HG03175 (cell line): Measurements from ENCODE around the gene CCDC33.

Experiments
- ATAC-seq: cut with Tn5 transposase; IDR thresholded peaks from one replicate; pipeline ENCODE4 v1.9.1; 2021; ENCODE audit warnings: mild to moderate bottlenecking, moderate library complexity; ENCODE audit not compliant: unreplicated experiment

Gene CCDC33

GRCh38 chr15:74228723-74229081 is 7.4 kb upstream of the CCDC33 start:
- no peak for ATAC-seq

DNA sequence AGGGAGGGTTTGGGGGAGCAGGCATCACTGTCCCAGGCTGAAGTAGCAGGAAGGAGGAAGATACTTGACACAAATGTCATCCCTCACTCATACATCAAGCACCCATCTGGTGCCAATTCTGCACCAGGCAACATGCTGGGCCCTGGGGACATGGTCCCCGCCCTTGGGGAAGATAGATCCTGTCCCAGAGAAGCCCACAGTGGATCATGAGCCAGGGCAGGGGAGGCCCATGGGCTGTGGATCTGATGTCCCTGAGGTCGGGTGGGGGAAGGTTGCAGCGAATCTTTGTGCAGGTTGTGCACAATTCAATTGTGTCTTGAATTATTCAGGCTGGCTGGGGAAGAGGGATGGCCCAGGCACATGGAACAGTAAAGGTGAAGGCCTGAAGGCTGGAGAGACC is 6.4 kb upstream of the CCDC33 start:
- ATAC-seq, result no peak

- ATAC-seq, result no peak
These were observed 4.7 kb upstream of the CCDC33 start for GRCh38 chr15:74231475-74231874.

DNA sequence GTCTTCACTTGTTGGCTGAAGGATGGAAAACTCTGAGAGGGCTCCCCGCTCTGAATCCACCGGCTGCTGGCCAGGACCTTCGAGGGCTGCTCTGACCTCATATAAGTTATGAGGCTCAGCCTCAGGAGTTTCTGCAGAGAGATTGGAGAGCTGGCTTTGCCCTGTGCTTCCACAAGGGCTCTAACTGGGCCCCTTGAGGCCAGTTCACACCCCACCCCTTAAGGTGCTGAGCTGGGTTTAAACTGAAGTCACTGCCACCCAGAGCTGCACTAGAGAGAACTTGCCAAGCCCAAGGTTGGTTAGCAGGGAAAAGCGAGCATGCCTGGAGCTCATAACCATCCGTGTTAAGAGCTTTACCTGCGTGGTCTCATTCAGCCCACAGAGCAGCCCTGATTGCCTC is 2.8 kb upstream of the CCDC33 start:
- no peak for ATAC-seq

- ATAC-seq, result no peak
These were observed 2.1 kb upstream of the CCDC33 start for GRCh38 chr15:74233851-74234597.

GRCh38 chr15:74234598-74234875 is 1.6 kb upstream of the CCDC33 start:
- no peak for ATAC-seq

- ATAC-seq, result no peak
These were observed 3.1 kb downstream of the CCDC33 start for GRCh38 chr15:74239051-74239705.

DNA sequence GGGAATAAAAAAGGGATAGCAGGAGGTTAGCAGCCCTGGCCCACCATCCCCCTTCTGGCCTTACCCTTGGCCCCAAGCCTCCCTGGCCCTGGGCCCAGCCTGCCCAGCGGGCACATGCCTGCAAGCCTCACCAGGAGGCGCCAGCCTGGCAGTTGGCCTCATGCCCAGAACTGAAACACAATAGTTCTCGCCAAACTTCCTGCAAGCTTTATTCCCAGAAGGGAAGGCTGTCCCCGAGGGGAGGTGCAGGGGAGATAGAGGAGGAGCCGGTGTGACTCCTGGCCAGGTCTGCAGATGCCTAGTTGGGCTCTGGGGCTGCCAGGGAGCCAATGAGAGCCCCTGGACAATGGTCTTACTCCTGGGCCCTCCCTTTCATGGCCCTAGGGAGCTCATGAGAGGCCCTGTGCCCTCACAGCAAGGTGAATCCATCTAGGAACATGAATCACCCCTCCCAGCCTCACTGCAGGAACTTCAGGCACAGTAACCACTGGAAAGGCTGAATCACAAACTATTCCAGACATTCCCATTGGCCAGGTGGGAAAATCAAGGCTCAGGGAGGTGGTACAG is 4.0 kb downstream of the CCDC33 start:
- no peak for ATAC-seq

- no peak for ATAC-seq
These were observed 4.9 kb downstream of the CCDC33 start for GRCh38 chr15:74240897-74241614.

DNA sequence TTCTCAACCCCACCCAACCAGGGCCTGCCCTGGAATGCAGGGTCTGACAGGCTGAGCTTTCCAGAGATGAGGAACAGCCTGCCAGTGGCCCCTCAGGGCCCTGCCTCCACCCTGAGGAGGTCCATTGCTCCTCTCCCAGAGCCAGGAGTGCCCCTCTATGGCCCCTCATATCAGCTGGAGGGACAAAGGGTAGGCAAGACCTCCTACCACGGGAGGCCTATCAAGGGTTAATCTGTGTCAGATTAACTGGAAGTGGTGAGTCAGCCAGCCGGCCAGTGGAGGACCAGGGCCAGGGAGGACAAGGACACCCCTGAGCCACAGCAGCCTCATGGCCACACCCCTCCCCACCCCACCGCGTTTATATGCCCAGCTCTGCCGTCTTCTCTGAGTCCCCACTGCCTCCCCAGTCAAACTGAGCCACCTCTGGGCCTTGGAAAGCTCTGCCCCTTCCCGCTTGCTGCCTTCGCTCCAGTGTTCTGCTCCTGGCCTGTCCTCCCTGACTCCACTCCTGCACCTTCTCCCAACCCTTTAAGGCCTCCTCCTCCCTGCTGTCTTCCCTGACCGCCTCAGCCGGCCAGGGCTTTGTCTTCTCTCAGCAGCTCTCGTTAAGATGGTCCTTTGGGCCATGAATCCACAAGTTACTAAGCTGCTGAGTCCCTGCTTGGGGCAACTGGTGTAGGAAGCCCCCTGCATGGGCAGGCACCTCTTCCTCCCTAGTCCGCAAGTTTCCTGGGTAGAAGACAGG is 6.5 kb downstream of the CCDC33 start:
- no peak for ATAC-seq

DNA sequence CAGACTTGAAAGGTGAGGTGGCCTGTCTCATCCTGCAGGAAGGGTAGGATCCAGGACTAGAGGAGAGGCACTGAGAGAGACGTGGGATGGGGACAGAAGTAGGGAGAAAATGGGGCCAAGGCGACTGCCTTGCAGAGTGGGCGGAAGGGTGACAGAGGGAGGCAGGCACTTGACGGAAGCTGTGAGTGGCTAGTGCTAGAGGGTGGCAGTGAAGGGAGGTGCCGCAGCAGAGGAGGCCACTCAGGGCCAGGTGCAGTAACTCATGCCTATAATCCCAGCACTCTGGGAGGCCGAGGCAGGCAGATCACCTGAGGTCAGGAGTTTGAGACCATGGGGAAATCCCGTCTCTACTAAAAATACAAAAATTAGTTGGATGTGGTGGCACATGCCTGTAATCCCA is 7.3 kb downstream of the CCDC33 start:
- ATAC-seq, result no peak

DNA sequence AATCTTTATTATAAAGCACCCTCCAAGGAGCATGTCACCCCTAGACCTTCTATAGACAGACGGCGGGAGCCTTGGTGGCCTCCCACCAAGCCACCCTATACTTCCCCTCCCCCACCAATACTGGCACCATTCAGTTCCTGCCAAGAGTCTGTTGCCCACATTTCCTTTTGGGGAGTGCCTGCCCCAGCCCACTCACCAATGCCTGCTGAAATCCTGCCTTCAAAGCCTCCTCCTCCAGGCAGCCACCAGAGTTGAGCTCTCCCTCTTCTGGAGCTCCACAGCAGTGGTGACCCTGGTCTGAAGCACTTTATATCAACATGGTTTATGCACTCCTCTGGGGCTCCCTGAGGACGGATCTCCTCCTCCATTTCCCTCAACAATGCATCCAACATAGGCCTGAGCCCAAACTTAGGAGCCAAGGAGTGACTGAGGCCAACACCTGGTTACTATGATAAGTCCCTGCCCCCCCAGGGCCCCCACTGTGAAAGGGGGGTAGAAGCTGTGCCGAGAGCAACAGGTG is 8.8 kb downstream of the CCDC33 start:
- no peak for ATAC-seq

DNA sequence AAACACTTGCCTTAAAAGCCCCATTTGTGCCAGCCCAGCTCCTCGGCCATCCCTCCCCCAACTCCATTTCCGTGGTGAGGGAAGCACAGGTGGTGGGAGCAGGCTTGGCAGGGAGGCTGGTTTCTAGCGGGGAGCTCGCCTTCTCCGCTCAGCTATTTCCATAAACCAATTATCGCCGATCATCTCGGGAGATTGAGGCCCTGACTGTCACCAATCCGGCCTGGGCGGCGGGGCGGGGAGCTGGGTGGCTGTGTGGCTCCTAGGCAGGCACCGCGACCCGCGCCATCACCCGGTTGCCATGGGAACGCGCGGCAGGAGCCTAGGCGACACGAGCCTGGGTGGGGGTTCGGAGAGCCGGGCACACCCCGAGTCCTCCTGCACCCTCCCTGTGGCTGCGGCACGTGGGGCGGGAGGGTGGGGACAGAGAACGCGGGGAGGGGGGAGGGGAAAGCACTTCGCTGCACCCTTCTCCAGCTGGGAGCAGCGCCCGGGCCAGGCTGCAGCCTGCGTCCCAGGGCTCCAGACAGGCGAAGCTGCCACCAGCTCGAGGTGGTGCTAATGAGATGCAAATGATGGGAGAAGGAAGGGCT is 9.3 kb downstream of the CCDC33 start:
- ATAC-seq, result no peak

- no peak for ATAC-seq
These were observed 14.1 kb downstream of the CCDC33 start for GRCh38 chr15:74250266-74250665.

DNA sequence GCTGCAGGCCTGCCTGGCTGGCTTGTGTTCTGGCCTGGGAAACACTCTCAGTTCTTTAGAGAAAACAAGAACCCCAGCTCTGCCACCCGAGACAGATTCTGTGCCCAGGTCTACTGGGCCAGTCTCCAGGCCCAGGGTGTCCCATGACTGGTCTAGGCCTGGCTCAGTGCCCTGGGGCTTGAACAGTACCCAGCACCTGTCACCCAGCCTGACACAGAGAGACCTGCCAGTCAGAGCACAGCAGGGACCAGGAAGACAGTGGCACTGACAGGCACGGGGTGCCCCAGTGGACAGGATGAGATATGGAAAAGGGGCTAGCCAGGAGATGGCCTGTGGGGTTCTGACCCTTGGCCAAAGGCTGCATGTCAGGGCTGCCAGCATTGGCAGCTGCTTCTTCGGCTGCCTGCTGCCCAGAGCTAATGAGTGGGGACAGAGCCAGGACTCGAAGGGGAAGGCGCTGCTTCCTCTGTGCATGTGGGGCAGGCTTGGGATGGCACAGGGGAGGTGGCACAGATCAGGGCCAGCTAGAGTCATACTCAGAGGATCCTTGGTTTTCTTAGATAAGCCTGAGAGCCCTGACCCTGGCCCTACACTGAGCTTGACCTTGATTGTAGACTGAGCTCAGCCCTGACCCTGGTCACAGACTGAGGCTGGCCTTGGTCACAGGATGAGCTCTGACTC is 15.1 kb downstream of the CCDC33 start:
- no peak for ATAC-seq

DNA sequence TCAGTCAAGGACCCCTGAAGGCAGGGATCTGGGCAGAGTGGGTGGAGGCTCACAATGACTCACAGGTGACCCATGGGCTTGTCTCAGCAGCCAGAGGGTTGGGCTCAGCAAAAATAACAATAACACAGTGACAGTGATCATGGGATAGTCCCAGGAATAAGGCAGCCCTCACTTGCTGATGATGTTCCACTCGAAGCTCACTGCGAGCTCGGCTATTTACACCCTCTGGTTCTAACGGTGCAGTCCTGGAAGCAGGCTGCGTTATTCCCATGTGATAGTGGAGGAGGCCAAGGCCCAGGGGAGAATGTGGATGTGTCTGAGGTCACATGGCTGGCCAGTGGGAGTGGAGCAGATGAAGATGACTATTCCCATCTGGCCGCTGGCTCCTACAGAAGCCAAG is 16.2 kb downstream of the CCDC33 start:
- no peak for ATAC-seq

GRCh38 chr15:74252721-74253120 is 16.6 kb downstream of the CCDC33 start:
- ATAC-seq, result no peak

GRCh38 chr15:74253211-74253921 is 17.2 kb downstream of the CCDC33 start:
- ATAC-seq, result no peak

DNA sequence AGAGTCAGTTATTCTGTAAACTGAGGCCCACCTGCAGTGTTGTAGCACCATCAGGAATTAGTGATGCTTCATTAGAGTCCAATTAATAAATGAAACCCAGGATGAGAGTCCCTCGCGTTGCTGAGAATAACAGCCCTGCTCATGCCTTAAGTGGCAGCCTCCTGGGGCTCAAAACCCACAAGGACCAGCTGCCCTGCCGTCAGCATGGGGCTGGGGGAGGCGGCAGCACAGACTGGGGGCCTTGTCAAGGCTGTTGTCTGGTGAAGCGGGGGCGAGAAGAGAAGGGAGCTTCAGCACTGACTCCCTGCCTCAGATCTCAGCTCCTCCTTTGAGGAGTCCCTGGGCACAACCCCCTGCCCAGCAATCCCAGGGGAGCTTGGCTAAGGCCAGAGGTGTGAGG is 21.0 kb downstream of the CCDC33 start:
- ATAC-seq, result no peak

DNA sequence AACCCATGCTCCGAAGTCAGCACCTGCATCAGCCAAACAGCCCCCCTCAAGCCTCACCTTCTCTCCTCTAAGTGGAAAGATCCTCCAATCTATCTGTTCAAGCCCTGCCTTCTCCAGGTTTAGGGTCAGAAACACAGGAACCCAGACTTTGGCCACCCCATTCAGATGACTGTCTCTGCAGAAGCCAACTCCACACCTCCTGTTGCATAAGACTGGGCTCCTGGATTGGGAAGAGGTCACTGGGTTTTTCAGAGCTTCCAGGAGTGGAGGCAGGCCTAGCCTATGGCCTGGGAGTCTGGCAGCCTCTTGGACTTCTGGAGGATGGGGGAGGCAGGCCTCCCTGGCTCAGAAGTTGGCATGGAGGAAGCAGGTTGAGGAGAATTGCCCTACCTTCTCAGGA is 21.5 kb downstream of the CCDC33 start:
- no peak for ATAC-seq
